ENCODE measurements around the gene ANO8. TPM values are rescaled to one million over a fixed set of nuclear protein-coding genes. Genes with fewer than 3 reads are reported as not detected.
A peak's percentile ranks its signal among the peaks of the same experiment; 100 is the strongest.

The ANO8 gene
- total and polyA plus RNA-seq, 7 donors = 0.46 to 10.5 (median 2.5) TPM

DNA sequence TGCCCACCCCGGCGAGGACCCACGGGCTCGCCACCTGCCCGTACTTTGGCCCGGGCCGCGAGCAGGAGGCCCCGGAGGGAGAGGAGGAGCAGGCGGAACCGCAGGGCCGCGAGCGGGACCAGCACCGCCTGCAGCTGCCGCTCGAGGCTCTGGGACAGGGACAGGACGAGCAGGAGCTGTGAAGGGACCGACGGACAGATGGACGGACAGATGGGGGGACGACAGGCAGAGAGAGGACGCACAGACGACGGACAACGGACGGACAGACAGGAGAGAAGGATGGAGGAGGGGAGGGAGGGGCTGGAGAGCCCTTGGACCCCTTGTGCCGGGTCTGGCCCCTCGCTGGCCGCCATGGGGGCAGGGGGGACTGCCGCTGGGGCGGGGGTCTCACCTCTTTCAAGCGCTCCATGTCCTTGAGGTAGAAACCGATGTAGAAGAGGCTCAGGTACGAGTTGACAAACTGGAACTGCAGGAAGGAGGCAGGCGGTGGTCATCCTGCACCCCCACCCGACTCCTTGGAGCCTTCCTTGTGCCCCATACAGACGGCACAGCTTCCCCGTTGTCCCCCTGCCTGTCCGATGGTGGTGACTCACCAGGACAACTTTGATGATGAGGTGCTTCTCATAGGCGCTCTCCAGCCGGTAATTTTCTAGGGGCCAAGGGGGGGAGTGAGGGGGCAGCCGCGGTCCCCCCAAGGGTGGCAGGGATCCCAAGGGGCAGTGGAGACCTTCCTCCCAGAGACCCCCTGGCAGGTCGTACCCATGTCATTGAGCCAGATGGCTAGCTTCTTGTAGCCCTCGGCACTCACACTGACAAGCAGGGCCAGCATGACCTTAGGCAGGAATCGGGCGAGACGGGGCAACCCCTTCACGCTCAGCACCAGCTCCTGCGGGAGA, 5.0 kb downstream of the ANO8 start:
- Histone ChIP-seq H3K4me3 (no peak overlapping the region), H3K27me3 (peaks cover 5 to 47% (median 27%) of the 10 kb centered on the region in 3 donors), H3K27ac (no peak overlapping the region), H3K9me3 (no peaks in the 10 kb centered on the region), H3K36me3 (peaks cover 0 to 8% (median 0%) of the 10 kb centered on the region in 4 donors), H3K4me1 (peaks cover 0 to 35% (median 27%) of the 10 kb centered on the region in 4 donors)
- no peak for DNase-seq
- 45 to 63% methylated on average over 51 of the region's 51 CpGs for WGBS, 2 donors
- no peak for TF ChIP-seq POLR2AphosphoS5 (IDR thresholded peaks at IDR 0.05)
- intact Hi-C loops (cut with DNase I) = no loop called here

DNA sequence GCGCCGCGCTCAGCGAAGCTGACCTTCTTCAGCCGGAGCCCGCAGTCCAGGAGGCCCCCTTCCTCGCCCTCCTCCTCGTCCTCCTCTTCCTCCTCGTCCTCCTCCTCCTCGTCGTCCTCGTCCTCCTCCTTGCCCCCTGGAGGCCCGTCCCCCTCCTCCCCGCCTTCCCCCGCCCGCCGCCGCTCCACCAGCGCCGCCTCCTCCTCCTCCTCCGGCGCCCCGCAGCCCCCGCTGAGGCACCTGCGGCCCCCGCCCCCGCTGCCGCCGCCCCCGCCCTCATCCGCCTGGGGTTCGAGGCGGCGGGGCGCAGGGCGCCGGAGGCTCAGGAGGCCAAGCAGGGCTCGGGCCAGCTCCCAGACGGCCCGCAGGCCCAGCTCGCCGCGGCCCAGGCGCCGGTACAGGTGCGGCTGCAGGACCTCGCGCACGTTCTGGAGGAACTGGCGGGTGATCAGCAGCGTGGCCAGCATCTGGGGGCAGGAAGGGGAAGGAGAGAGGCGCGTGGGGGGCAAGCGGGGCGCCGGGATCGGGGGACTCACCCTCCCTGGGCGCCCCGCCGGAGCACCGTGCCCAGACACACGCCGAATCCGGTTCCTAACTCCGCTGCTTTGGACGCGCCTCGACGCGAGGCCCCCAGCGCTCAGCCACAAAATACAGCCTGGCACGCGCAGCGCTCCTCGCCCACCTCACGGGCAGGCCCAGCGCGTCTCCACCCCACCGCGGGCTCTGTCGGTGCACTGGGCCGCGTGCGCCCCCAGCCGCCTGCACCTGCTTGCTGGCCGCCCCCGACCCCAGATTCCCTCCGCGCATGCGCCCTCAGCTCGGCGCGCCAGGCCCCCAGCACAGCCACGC, 5.9 kb downstream of the ANO8 start:
- Histone ChIP-seq H3K4me3 (peak overlapping the region; percentile 11 to 39 (median 38)), H3K36me3 (peaks cover 0 to 8% (median 0%) of the 10 kb centered on the region in 4 donors), H3K4me1 (peaks cover 0 to 28% (median 21%) of the 10 kb centered on the region in 4 donors), H3K9me3 (no peaks in the 10 kb centered on the region), H3K27me3 (peaks cover 5 to 47% (median 27%) of the 10 kb centered on the region in 3 donors), H3K27ac (peak overlapping the region in 1 of 4 donors; percentile 2)
- TF ChIP-seq EP300 (IDR thresholded peaks at IDR 0.05) (no peak), POLR2AphosphoS5 (IDR thresholded peaks at IDR 0.05) (no peak), POLR2A (IDR thresholded peaks at IDR 0.05) (no peak)
- TF ChIP-seq, protein P1, sequence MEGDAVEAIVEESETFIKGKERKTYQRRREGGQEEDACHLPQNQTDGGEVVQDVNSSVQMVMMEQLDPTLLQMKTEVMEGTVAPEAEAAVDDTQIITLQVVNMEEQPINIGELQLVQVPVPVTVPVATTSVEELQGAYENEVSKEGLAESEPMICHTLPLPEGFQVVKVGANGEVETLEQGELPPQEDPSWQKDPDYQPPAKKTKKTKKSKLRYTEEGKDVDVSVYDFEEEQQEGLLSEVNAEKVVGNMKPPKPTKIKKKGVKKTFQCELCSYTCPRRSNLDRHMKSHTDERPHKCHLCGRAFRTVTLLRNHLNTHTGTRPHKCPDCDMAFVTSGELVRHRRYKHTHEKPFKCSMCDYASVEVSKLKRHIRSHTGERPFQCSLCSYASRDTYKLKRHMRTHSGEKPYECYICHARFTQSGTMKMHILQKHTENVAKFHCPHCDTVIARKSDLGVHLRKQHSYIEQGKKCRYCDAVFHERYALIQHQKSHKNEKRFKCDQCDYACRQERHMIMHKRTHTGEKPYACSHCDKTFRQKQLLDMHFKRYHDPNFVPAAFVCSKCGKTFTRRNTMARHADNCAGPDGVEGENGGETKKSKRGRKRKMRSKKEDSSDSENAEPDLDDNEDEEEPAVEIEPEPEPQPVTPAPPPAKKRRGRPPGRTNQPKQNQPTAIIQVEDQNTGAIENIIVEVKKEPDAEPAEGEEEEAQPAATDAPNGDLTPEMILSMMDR (IDR thresholded peaks at IDR 0.05) = no peak
- 5 to 6% methylated on average over 94 of the region's 94 CpGs for whole genome bisulfite sequencing, 2 donors
- intact Hi-C loops (cut with DNase I) = no loop called here
- DNase-seq = no peak

DNA sequence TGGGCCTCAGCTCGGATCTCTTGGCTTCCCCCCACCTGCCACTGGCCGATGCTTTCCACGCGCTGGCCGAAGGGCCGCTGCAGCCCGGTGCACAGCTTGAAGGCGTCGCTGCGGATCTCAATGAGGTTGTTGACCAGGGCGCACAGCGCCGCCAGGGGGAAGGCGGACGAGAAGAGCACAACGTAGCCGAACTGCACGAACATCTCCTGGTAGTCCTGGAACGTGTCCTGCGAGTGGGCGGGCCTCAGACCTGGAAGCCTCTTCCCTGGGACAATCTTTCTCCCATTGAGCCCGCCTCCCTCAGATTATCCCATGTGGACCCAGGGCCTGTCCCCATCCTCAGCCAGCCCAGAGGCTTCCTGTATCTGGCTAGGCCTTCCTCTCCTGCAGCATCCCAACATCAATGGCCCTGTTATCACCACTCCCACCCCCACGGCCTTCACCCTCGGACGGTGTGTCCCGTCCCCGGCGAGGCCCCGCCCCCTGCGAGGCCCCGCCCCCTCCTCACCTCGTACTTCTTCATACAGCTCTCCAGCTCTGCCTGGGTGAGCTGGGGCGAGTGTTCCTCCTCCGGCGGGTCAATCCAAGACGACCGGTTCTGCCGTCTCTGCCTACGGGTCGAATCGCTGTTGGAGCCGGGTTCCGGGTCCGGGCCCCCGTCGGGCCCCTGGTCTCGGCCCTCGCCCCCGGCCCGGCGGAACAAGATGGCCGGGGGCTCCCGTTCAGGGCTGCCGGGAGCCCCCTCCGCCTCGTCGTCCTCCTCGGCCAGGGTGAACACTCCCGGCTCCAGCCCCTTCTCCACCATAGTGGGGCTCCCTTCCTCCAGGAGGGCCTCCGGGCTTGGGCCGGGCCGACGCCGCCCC, 6.8 kb downstream of the ANO8 start:
- H3K27ac ChIP-seq = peak overlapping the region in 3 of 4 donors; percentile 2 to 22 (median 3)
- H3K27me3 ChIP-seq = peaks cover 5 to 48% (median 27%) of the 10 kb centered on the region in 3 donors
- H3K4me1 ChIP-seq = peaks cover 0 to 22% (median 19%) of the 10 kb centered on the region in 4 donors
- intact Hi-C loops (cut with DNase I) = no loop called here
- peaks cover 0 to 8% (median 0%) of the 10 kb centered on the region in 4 donors for H3K36me3 ChIP-seq
- no peaks in the 10 kb centered on the region for H3K9me3 ChIP-seq
- DNase-seq = peak; percentile 89
- peak overlapping the region; percentile 11 to 39 (median 38) for H3K4me3 ChIP-seq
- WGBS, 2 donors = 7 to 26% methylated on average over 64 of the region's 64 CpGs
- TF ChIP-seq EP300 (IDR thresholded peaks at IDR 0.05) (no peak), POLR2A (IDR thresholded peaks at IDR 0.05) (peak in 1 of 2 donors; percentile 15), POLR2AphosphoS5 (IDR thresholded peaks at IDR 0.05) (peak in 1 of 4 donors; percentile 5)
- TF ChIP-seq, protein P1 (IDR thresholded peaks at IDR 0.05) = peak in 2 of 4 experiments; percentile 20 to 24

DNA sequence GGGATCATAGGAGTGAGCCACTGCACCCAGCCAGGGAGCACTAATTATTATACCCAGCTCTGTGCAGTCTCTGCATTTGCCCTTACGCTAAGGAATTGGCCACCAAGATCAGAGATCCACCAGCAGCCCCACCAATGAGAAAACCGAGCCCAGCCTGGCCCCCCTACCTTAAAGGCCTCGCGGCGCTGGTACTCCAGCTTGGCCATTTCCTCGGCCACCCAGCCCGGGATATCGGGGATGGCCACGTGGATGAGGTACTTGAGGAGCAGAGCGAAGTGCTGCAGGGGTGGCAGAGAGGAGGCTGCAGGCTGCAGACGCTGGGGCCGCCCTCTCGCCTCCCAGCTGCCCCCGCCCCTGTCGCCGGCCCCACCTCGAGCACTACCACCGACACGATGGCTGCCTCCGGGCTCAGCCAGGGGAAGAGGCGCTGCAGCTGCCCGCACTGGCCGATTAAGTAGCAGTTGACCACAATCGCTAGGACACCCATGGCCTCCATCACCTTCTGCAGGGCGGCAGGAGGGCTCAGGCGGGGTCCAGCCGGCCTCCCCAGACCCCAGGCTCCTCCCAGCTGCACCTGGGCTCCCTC, 7.5 kb downstream of the ANO8 start:
- TF ChIP-seq, protein P1 (IDR thresholded peaks at IDR 0.05) = no peak
- TF ChIP-seq POLR2A (IDR thresholded peaks at IDR 0.05) = no peak
- 76 to 90% methylated on average over 27 of the region's 27 CpGs for WGBS, 2 donors
- peaks cover 0 to 22% (median 19%) of the 10 kb centered on the region in 4 donors for H3K4me1 ChIP-seq
- H3K27ac ChIP-seq = no peak overlapping the region
- intact Hi-C loops (cut with DNase I) = no loop called here
- no peak for DNase-seq
- peaks cover 5 to 44% (median 27%) of the 10 kb centered on the region in 3 donors for H3K27me3 ChIP-seq
- H3K9me3 ChIP-seq = no peaks in the 10 kb centered on the region
- H3K4me3 ChIP-seq = no peak overlapping the region
- peaks cover 0 to 14% (median 0%) of the 10 kb centered on the region in 4 donors for H3K36me3 ChIP-seq
